Fibroblast of villous mesenchyme (primary cell): ENCODE results near the gene GPRIN2. TPM values are rescaled to one million over a fixed set of nuclear protein-coding genes. Genes with fewer than 3 reads are reported as not detected.

Experiments used
- DNase-seq: peaks from one replicate; pipeline ENCODE4 v3.0.0-alpha.2; 2010; ENCODE audit warnings: low read depth
- H3K4me3 ChIP-seq: 2 replicates; pipeline ENCODE4 v1.5.1; 2011; ENCODE audit warnings: low read depth, mild to moderate bottlenecking, low read length
- total RNA-seq: library from RNA; depleted of rRNA; stranded (reverse); fragments of >200 nt; gene quantifications from 2 replicates; pipeline ENCODE4 v1.2.3, GENCODE V29; 2012
- TF ChIP-seq, protein P1 (sequence below): IDR thresholded peaks from 2 replicates; pipeline ENCODE4 v1.5.1; 2012; ENCODE audit warnings: low read depth, mild to moderate bottlenecking, low read length; ENCODE audit not compliant: insufficient read depth

The GPRIN2 gene
- total RNA-seq, 1 donor = not detected

DNA sequence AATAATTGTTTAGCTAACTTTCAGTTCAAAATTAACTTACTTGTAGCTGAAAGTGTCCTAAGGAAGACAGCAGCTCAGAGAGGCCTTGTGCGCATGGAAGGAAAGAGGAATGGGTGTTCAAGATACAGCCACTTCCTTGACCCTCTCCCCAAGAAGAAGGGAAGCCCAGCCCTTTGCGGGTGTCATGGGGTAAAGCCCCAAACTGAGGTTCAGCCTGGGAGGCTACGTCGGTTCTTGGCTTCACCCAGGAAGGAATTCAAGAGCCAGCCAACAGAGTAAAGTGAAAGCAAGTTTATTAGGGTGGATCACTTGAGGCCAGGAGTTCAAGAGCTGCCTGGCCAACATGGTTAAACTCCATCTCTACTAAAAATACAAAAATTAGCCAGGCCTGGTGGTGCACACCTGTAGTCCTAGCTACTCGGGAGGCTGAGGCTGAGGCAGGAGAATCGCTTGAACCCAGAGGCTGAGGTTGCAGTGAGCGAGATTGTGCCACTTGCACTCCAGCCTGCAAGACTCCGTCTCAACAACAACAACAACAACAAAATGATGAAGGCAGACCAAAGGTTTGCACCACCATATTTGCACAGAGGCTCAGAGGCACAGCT lies 15.9 kb downstream of the GPRIN2 start:
- peak overlapping the region; percentile 24 for H3K4me3 ChIP-seq
- TF ChIP-seq, protein P1, sequence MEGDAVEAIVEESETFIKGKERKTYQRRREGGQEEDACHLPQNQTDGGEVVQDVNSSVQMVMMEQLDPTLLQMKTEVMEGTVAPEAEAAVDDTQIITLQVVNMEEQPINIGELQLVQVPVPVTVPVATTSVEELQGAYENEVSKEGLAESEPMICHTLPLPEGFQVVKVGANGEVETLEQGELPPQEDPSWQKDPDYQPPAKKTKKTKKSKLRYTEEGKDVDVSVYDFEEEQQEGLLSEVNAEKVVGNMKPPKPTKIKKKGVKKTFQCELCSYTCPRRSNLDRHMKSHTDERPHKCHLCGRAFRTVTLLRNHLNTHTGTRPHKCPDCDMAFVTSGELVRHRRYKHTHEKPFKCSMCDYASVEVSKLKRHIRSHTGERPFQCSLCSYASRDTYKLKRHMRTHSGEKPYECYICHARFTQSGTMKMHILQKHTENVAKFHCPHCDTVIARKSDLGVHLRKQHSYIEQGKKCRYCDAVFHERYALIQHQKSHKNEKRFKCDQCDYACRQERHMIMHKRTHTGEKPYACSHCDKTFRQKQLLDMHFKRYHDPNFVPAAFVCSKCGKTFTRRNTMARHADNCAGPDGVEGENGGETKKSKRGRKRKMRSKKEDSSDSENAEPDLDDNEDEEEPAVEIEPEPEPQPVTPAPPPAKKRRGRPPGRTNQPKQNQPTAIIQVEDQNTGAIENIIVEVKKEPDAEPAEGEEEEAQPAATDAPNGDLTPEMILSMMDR = no peak
- DNase-seq = no peak

DNA sequence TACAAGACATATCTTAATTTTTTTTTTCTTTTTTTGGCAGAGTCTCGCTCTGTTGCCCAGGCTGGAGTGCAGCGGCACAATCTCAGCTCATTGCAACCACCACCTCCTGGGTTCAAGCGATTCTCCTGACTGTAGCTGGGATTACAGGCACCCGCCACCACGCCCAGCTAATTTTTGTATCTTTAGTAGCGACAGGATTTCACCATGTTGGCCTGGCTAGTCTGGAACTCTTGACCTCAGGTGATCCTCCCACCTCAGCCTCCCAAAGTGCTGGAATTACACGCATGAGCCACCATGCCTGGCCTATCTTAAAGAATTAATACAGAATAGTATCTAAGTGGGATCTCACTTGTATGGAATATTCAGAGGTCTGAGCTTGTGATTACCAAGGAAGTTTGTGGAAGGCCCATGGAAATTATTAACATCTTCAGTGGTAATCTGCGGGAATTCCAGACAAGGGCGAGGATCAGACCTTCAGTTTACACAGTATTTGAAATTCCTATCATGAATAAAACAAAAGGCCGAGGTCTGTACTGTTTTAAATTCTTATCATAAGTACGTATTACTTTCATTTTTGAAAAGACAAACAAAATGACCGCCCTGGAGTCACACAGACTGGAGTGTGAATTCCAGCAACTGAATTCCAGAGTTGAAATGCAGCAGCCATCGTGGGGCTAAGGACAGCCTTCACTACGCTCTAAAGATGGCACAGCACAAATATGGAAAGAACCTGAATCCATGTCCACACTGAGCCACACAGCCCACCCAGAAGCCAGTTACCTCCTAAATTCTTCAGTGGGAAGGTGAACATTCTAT lies 16.7 kb downstream of the GPRIN2 start:
- DNase-seq = peak; percentile 53
- H3K4me3 ChIP-seq = peak overlapping the region; percentile 10
- TF ChIP-seq, protein P1 = no peak

- H3K4me3 ChIP-seq = no peak overlapping the region
- TF ChIP-seq, protein P1 = no peak
- DNase-seq = no peak
Measured at GRCh38 chr10:46538717-46539426, 17.6 kb downstream of the GPRIN2 start.

DNA sequence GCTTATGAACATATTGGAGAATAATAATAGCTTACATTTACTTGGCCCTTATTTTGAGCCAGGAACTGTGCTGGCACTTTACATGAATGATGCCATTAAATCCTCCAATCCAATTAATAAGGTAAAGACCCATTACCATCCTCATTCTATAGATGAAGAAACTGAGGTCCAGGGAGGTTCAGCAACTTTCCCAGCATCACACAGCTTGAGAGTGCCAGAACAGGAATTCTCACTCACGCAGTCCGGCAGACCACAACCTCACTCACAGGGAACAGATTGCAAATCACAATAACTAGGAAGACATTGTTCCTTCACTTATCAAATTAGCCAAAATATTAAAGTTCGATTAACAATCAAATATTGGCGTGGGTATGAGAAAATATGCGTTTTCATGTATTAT lies 18.3 kb downstream of the GPRIN2 start:
- TF ChIP-seq, protein P1 = no peak
- H3K4me3 ChIP-seq = no peak overlapping the region

DNA sequence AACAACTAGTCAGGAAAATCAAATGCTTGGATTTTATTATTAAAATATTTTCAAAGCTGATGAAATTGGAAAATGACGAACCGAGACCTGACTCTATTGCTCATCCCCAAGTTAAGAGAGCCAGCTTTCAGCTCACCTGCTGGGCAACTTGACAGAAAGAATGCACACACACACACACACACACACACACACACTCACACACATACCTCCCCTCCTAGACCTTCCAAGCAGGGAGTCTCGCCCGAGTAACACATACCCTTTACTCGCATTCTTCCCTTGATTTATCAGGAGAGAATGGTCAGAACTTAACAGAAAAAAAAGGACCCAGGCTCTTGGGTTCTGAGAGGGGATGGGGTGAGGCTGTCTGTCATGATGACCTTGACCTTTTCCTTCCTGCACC lies 19.1 kb downstream of the GPRIN2 start:
- TF ChIP-seq, protein P1 = no peak
- H3K4me3 ChIP-seq = no peak overlapping the region
- no peak for DNase-seq

More for the DNA sequence above, 18.3 kb downstream of the GPRIN2 start:
- no peak for DNase-seq

DNA sequence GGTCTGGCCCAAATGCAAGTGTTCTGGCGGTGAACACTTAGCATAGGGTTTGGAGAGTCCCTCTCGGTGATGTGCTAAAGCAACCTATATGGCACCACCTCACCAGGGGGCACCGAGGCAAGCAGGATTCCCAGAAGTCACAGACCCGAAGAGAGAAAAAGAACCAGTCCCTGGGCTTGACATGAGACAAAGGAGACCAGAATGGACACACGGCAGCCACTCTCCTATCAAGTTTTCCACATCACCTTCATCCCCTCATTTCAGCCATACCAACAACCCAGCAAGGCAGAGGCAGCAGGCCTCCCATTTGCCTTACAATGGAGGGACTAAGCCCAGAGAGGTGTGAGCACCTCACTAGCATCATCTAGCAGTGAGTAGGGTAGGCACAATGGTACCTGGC lies 19.7 kb downstream of the GPRIN2 start:
- TF ChIP-seq, protein P1 = no peak
- DNase-seq = no peak

More for the DNA sequence above, 19.7 kb downstream of the GPRIN2 start:
- no peak overlapping the region for H3K4me3 ChIP-seq
